Measurements from ENCODE around the gene NAALADL1. TPM values are rescaled to one million over a fixed set of nuclear protein-coding genes. Genes with fewer than 3 reads are reported as not detected.

NAALADL1 gene
- total RNA-seq, 1 experiment from 2014 or later: not detected

GRCh38 chr11:64998141-64998540, 60.2 kb downstream of the NAALADL1 start:
- Histone ChIP-seq H3K9ac (ENCODE audit: low read length) (no peak overlapping the region), H3K4me2 (ENCODE audit: low read depth, low read length, poor library complexity, severe bottlenecking) (no peak overlapping the region), H3K27ac (ENCODE audit: low read length) (no peak overlapping the region), H3K9me2 (replicated peaks; ENCODE audit: insufficient read depth, low read length) (no peaks in the 10 kb centered on the region), H3K36me3 (ENCODE audit: insufficient read depth, low read length) (no peaks in the 10 kb centered on the region), H3K9me3 (ENCODE audit: low read length) (no peaks in the 10 kb centered on the region), H3K4me3 (ENCODE audit: low read length) (no peak overlapping the region), H3K4me1 (ENCODE audit: low read length) (peaks cover 20% of the 10 kb centered on the region), H4K20me1 (ENCODE audit: insufficient read depth, low read depth, low read length) (no peaks in the 10 kb centered on the region), H2AFZ (ENCODE audit: low read length) (0 out of 2 replicates have a peak overlapping the region, but pooled peaks have one; percentile 7), H3K79me2 (ENCODE audit: low read length) (no peaks in the 10 kb centered on the region), H3K27me3 (ENCODE audit: low read length) (no peaks in the 10 kb centered on the region)
- peak; percentile 70 for DNase-seq

GRCh38 chr11:64996710-64997380, 61.5 kb downstream of the NAALADL1 start, which contains the start of gene BATF2:
Gene BATF2, minus strand, starts transcription at chr11:64996971. Its CDS starts 57 bp downstream, at chr11:64996914.
- H3K27ac ChIP-seq (ENCODE audit: low read length): no peak within 1 kb of the TSS
- no peaks in the 10 kb centered on the region for H3K27me3 ChIP-seq (ENCODE audit: low read length)
- peak within 1 kb of the TSS; percentile 22 for H3K9ac ChIP-seq (ENCODE audit: low read length)
- peak within 1 kb of the TSS; percentile 25 for H3K4me3 ChIP-seq (ENCODE audit: low read length)
- no peaks in the 10 kb centered on the region for H4K20me1 ChIP-seq (ENCODE audit: insufficient read depth, low read depth, low read length)
- no peaks in the 10 kb centered on the region for H3K9me3 ChIP-seq (ENCODE audit: low read length)
- H2AFZ ChIP-seq (ENCODE audit: low read length): no peak within 1 kb of the TSS
- H3K9me2 ChIP-seq (replicated peaks; ENCODE audit: insufficient read depth, low read length): no peaks in the 10 kb centered on the region
- H3K4me1 ChIP-seq (ENCODE audit: low read length): peaks cover 20% of the 10 kb centered on the region
- H3K4me2 ChIP-seq (ENCODE audit: low read depth, low read length, poor library complexity, severe bottlenecking): peak within 1 kb of the TSS; percentile 30
- no peaks in the 10 kb centered on the region for H3K79me2 ChIP-seq (ENCODE audit: low read length)
- H3K36me3 ChIP-seq (ENCODE audit: insufficient read depth, low read length): no peaks in the 10 kb centered on the region
- DNase-seq: peak; percentile 60

- H4K20me1 ChIP-seq (ENCODE audit: insufficient read depth, low read depth, low read length): no peaks in the 10 kb centered on the region
- H3K36me3 ChIP-seq (ENCODE audit: insufficient read depth, low read length): no peaks in the 10 kb centered on the region
- H3K9me2 ChIP-seq (replicated peaks; ENCODE audit: insufficient read depth, low read length): no peaks in the 10 kb centered on the region
- H3K9me3 ChIP-seq (ENCODE audit: low read length): no peaks in the 10 kb centered on the region
- DNase-seq: no peak
- peak overlapping the region; percentile 30 for H3K4me2 ChIP-seq (ENCODE audit: low read depth, low read length, poor library complexity, severe bottlenecking)
- H3K4me1 ChIP-seq (ENCODE audit: low read length): peaks cover 20% of the 10 kb centered on the region
- H3K9ac ChIP-seq (ENCODE audit: low read length): peak overlapping the region; percentile 22
- no peaks in the 10 kb centered on the region for H3K79me2 ChIP-seq (ENCODE audit: low read length)
- H3K4me3 ChIP-seq (ENCODE audit: low read length): peak overlapping the region; percentile 25; the same call in 1 of the 2 replicates
- H3K27ac ChIP-seq (ENCODE audit: low read length): no peak overlapping the region
- H2AFZ ChIP-seq (ENCODE audit: low read length): no peak overlapping the region
- H3K27me3 ChIP-seq (ENCODE audit: low read length): no peaks in the 10 kb centered on the region
Observed at GRCh38 chr11:64996327-64996709, 62.0 kb downstream of the NAALADL1 start.

Small RNA genes within 50 kb of the gene (small RNA-seq; reads per million reads assigned to genes)
- gene MIR6879 (not detected), gene SNX15 (not detected)

Other genes with a start within 250 kb of the NAALADL1 start
- gene MEN1, start 248.0 kb downstream of the NAALADL1 start, total RNA-seq (2014; rRNA removed; shearing (Covaris generic); ENCODE audit: low replicate concordance): 27.6 and 28.3 TPM in 2 replicates
- gene CDC42BPG, start 213.9 kb downstream of the NAALADL1 start, total RNA-seq (2014; rRNA removed; shearing (Covaris generic); ENCODE audit: low replicate concordance): 0.15 and 0.22 TPM in 2 replicates
- gene EHD1, start 179.9 kb downstream of the NAALADL1 start, total RNA-seq (2014; rRNA removed; shearing (Covaris generic); ENCODE audit: low replicate concordance): 30.8 and 77.3 TPM in 2 replicates
- 16.2 and 24.6 TPM in 2 replicates for gene ATG2A, start 141.3 kb downstream of the NAALADL1 start, total RNA-seq (2014; rRNA removed; shearing (Covaris generic); ENCODE audit: low replicate concordance)
- 1.8 and 7.5 TPM in 2 replicates for gene PPP2R5B, start 133.9 kb downstream of the NAALADL1 start, total RNA-seq (2014; rRNA removed; shearing (Covaris generic); ENCODE audit: low replicate concordance)
- not detected in 2 replicates for gene GPHA2, start 122.7 kb downstream of the NAALADL1 start, total RNA-seq (2014; rRNA removed; shearing (Covaris generic); ENCODE audit: low replicate concordance)
- gene MAJIN, start 86.4 kb downstream of the NAALADL1 start, total RNA-seq (2014; rRNA removed; shearing (Covaris generic); ENCODE audit: low replicate concordance): not detected in 2 replicates
- 0.18 and 1.1 TPM in 2 replicates for gene BATF2, start 61.6 kb downstream of the NAALADL1 start, total RNA-seq (2014; rRNA removed; shearing (Covaris generic); ENCODE audit: low replicate concordance)
- gene ARL2, start 44.4 kb downstream of the NAALADL1 start, total RNA-seq (2014; rRNA removed; shearing (Covaris generic); ENCODE audit: low replicate concordance): 28.9 and 44.4 TPM in 2 replicates
- 14.2 and 17.6 TPM in 2 replicates for gene SNX15, start 31.1 kb downstream of the NAALADL1 start, total RNA-seq (2014; rRNA removed; shearing (Covaris generic); ENCODE audit: low replicate concordance)
- gene SAC3D1, start 17.3 kb downstream of the NAALADL1 start, total RNA-seq (2014; rRNA removed; shearing (Covaris generic); ENCODE audit: low replicate concordance): 1.9 and 11.9 TPM in 2 replicates
- gene CDCA5, start 25.5 kb upstream of the NAALADL1 start, total RNA-seq (2014; rRNA removed; shearing (Covaris generic); ENCODE audit: low replicate concordance): 24.3 and 28.2 TPM in 2 replicates
- gene ZFPL1, start 25.7 kb upstream of the NAALADL1 start, total RNA-seq (2014; rRNA removed; shearing (Covaris generic); ENCODE audit: low replicate concordance): 19.0 and 40.7 TPM in 2 replicates
- 78.9 and 193 TPM in 2 replicates for gene VPS51, start 37.7 kb upstream of the NAALADL1 start, total RNA-seq (2014; rRNA removed; shearing (Covaris generic); ENCODE audit: low replicate concordance)
- gene TM7SF2, start 53.3 kb upstream of the NAALADL1 start, total RNA-seq (2014; rRNA removed; shearing (Covaris generic); ENCODE audit: low replicate concordance): 160 and 161 TPM in 2 replicates
- gene ZNHIT2, start 59.1 kb upstream of the NAALADL1 start, total RNA-seq (2014; rRNA removed; shearing (Covaris generic); ENCODE audit: low replicate concordance): 11.3 and 18.0 TPM in 2 replicates
- 662 and 1,340 TPM in 2 replicates for gene FAU, start 63.6 kb upstream of the NAALADL1 start, total RNA-seq (2014; rRNA removed; shearing (Covaris generic); ENCODE audit: low replicate concordance)
- 44.5 and 65.8 TPM in 2 replicates for gene MRPL49, start 63.8 kb upstream of the NAALADL1 start, total RNA-seq (2014; rRNA removed; shearing (Covaris generic); ENCODE audit: low replicate concordance)
- 73.6 and 118 TPM in 2 replicates for gene SYVN1, start 76.0 kb upstream of the NAALADL1 start, total RNA-seq (2014; rRNA removed; shearing (Covaris generic); ENCODE audit: low replicate concordance)
- not detected in 2 replicates for gene SPDYC, start 111.7 kb upstream of the NAALADL1 start, total RNA-seq (2014; rRNA removed; shearing (Covaris generic); ENCODE audit: low replicate concordance)
- gene CAPN1, start 123.4 kb upstream of the NAALADL1 start, total RNA-seq (2014; rRNA removed; shearing (Covaris generic); ENCODE audit: low replicate concordance): 96.5 and 115 TPM in 2 replicates
- 13.2 and 19.0 TPM in 2 replicates for gene POLA2, start 203.4 kb upstream of the NAALADL1 start, total RNA-seq (2014; rRNA removed; shearing (Covaris generic); ENCODE audit: low replicate concordance)